AG04450 (cell line): ENCODE results near the gene CDC14C. TPM values are rescaled to one million over a fixed set of nuclear protein-coding genes. Genes with fewer than 3 reads are reported as not detected.

Source experiments
- CTCF ChIA-PET: fragments of 300-600, 350-600 bp; formaldehyde crosslinking; extraction: SDS; loops from one replicate; lab custom pipeline; 2022; ENCODE audit warnings: antibody characterized with exemption, inconsistent platforms; lab: Charles Lee
- POLR2A ChIA-PET: fragments of 350-600 bp; formaldehyde crosslinking; extraction: SDS; loops from one replicate; lab custom pipeline; 2021; ENCODE audit warnings: antibody characterized with exemption, inconsistent platforms; lab: Yijun Ruan, JAX
- DNase-seq: peaks from one replicate; pipeline ENCODE4 v3.0.0-alpha.2; 2011; ENCODE audit warnings: low read depth, low spot score
- H3K27ac ChIP-seq: one replicate; pipeline ENCODE4 v1.5.1; 2012; ENCODE audit warnings: low read depth, low read length, control low read depth
- H3K27me3 ChIP-seq: one replicate; pipeline ENCODE4 v1.6.0; 2012; ENCODE audit warnings: low read length; ENCODE audit not compliant: control insufficient read depth, insufficient read depth
- H3K4me3 ChIP-seq: 2 replicates; pipeline ENCODE4 v1.5.1; 2011; ENCODE audit warnings: mild to moderate bottlenecking, low read depth, low read length, control low read depth
- H3K9me3 ChIP-seq: 2 replicates; pipeline ENCODE4 v1.5.1; 2012; ENCODE audit warnings: low read length; ENCODE audit not compliant: control insufficient read depth, insufficient read depth
- polyA plus RNA-seq: library from polyadenylated mRNA; depleted of rRNA; stranded (reverse); fragments of >200 nt; gene quantifications from 2 replicates; pipeline ENCODE4 v1.2.3, GENCODE V29; 2011
- TF ChIP-seq, protein P1 (sequence below): IDR thresholded peaks from 2 replicates; pipeline ENCODE4 v1.5.1; 2011; ENCODE audit warnings: low read depth, low read length, control low read depth, inconsistent platforms

CDC14C gene
- polyA plus RNA-seq, 1 experiment: 0.07 TPM

GRCh38 chr7:48943279-48943990 lies 19.1 kb downstream of the CDC14C start:
- H3K4me3 ChIP-seq: no peak overlapping the region
- POLR2A ChIA-PET: no interaction called here
- no peak overlapping the region for H3K27ac ChIP-seq
- no peaks in the 10 kb centered on the region for H3K27me3 ChIP-seq
- H3K9me3 ChIP-seq: no peaks in the 10 kb centered on the region
- DNase-seq: no peak
- TF ChIP-seq, protein P1, sequence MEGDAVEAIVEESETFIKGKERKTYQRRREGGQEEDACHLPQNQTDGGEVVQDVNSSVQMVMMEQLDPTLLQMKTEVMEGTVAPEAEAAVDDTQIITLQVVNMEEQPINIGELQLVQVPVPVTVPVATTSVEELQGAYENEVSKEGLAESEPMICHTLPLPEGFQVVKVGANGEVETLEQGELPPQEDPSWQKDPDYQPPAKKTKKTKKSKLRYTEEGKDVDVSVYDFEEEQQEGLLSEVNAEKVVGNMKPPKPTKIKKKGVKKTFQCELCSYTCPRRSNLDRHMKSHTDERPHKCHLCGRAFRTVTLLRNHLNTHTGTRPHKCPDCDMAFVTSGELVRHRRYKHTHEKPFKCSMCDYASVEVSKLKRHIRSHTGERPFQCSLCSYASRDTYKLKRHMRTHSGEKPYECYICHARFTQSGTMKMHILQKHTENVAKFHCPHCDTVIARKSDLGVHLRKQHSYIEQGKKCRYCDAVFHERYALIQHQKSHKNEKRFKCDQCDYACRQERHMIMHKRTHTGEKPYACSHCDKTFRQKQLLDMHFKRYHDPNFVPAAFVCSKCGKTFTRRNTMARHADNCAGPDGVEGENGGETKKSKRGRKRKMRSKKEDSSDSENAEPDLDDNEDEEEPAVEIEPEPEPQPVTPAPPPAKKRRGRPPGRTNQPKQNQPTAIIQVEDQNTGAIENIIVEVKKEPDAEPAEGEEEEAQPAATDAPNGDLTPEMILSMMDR: no peak
- CTCF ChIA-PET: no interaction called here

GRCh38 chr7:48955916-48956315 lies 31.6 kb downstream of the CDC14C start:
- TF ChIP-seq, protein P1: no peak
- Histone ChIP-seq H3K9me3 (peaks cover 3% of the 10 kb centered on the region; the same call in 1 of the 2 replicates), H3K4me3 (no peak overlapping the region), H3K27ac (no peak overlapping the region), H3K27me3 (no peaks in the 10 kb centered on the region)
- CTCF ChIA-PET: interaction anchor here (0.7 kb wide), 1 partner anchor 1003 kb away, joined by 5 read pairs; no protein-coding TSS in a partner anchor
- no peak for DNase-seq
- POLR2A ChIA-PET: no interaction called here

- Histone ChIP-seq H3K9me3 (peaks cover 6% of the 10 kb centered on the region; the same call in 1 of the 2 replicates), H3K4me3 (no peak overlapping the region), H3K27me3 (no peaks in the 10 kb centered on the region), H3K27ac (no peak overlapping the region)
- no peak for DNase-seq
- TF ChIP-seq, protein P1: no peak
- POLR2A ChIA-PET: no interaction called here
- CTCF ChIA-PET: no interaction called here
Measured at GRCh38 chr7:48959676-48960075, 35.3 kb downstream of the CDC14C start.

DNA sequence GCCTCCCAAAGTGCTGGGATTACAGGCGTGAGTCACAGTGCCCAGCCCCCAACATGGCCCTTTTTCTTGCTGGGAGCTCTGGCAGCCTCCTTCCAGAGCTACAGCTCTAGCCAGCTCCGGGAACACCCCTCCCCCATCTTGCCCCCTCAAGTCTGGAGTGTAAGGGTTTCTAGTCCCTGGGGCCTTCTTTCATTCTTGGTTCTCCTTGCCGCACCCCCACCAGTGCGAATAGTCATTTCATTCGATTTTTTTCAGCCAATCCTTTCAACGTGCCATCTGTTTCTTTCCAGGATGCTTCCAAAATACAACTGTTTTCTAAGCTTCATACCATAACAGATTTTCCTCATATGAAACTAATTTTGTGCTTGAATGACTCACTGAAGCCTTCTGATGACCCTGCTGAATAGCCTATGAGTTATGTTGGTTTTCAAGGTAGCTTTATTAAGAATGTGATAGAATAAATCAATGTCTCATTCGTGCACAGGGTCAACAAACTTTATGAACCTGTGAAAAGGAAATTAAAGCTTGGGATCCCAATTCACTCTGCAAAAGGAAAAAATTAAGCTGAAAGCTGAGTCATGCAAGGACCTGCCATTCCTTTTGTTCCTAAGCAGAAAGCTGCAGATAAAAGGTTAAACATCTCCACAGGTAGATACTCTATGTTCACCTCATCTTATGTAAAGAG lies 38.6 kb downstream of the CDC14C start:
- Histone ChIP-seq H3K9me3 (peaks cover 4% of the 10 kb centered on the region; the same call in 1 of the 2 replicates), H3K27ac (no peak overlapping the region), H3K4me3 (no peak overlapping the region), H3K27me3 (no peaks in the 10 kb centered on the region)
- ChIA-PET CTCF (no interaction called here), POLR2A (no interaction called here)
- TF ChIP-seq, protein P1: no peak
- no peak for DNase-seq

- H3K4me3 ChIP-seq: no peak overlapping the region
- no peak overlapping the region for H3K27ac ChIP-seq
- TF ChIP-seq, protein P1: no peak
- H3K9me3 ChIP-seq: peaks cover 4% of the 10 kb centered on the region; the same call in 1 of the 2 replicates
- no peaks in the 10 kb centered on the region for H3K27me3 ChIP-seq
- DNase-seq: no peak
- POLR2A ChIA-PET: no interaction called here
- CTCF ChIA-PET: no interaction called here
Measured at GRCh38 chr7:48964074-48964473, 39.7 kb downstream of the CDC14C start.
